Cardiac fibroblast (primary cell): ENCODE measurements around the gene PHIP.
"Not testable (repeated sequence)": the region's sequence is repeated elsewhere in the genome, so short reads cannot be mapped to it uniquely, and the experiment has no call there.

ENCODE experiments used
- DNase-seq, 2 donors: peaks; one replicate each; pipeline versions ENCODE4 v3.0.0 to v3.0.0-alpha.2; 2010; ENCODE audit warnings: low read depth in 2 of 2
- H3K4me3 ChIP-seq, 2 donors: replicated peaks in 1 of 2; 1 replicate in 1 of 2; 2 replicates in 1 of 2; pipeline ENCODE4 v1.5.1; 2011; ENCODE audit warnings: low read depth in 2 of 2, low read length in 2 of 2, mild to moderate bottlenecking in 2 of 2, moderate library complexity in 1 of 2
- CTCF ChIP-seq: IDR thresholded peaks from one replicate; pipeline ENCODE4 v1.5.1; 2011; ENCODE audit warnings: low read depth, mild to moderate bottlenecking, low read length, inconsistent platforms

PHIP gene

GRCh38 chr6:79101164-79101563, 23.1 kb upstream of the PHIP start:
- H3K4me3 ChIP-seq, result no peak overlapping the region
- TF ChIP-seq CTCF, result no peak
- no peak for DNase-seq

GRCh38 chr6:79100304-79100703, 22.2 kb upstream of the PHIP start:
- TF ChIP-seq CTCF, result no peak
- H3K4me3 ChIP-seq, result no peak overlapping the region
- DNase-seq, result no peak

GRCh38 chr6:79094938-79095337, 16.9 kb upstream of the PHIP start:
- DNase-seq, result no peak
- no peak overlapping the region for H3K4me3 ChIP-seq
- no peak for TF ChIP-seq CTCF

GRCh38 chr6:79091801-79092200, 13.7 kb upstream of the PHIP start:
- DNase-seq, H3K4me3 ChIP-seq: not testable (repeated sequence)

- H3K4me3 ChIP-seq, result no peak overlapping the region
- DNase-seq, result no peak
- TF ChIP-seq CTCF, result no peak
Measured at GRCh38 chr6:79089552-79090404, 11.7 kb upstream of the PHIP start.

GRCh38 chr6:79084693-79085092, 6.6 kb upstream of the PHIP start:
- TF ChIP-seq CTCF, result no peak
- peak in 1 of 2 donors; percentile 24 for DNase-seq
- H3K4me3 ChIP-seq, result no peak overlapping the region

GRCh38 chr6:79082304-79082703, 4.2 kb upstream of the PHIP start:
- no peak overlapping the region for H3K4me3 ChIP-seq
- no peak for DNase-seq
- TF ChIP-seq CTCF, result no peak
